ENCODE data around the gene USP17L18. TPM values are rescaled to one million over a fixed set of nuclear protein-coding genes. Genes with fewer than 3 reads are reported as not detected.

USP17L18 gene
- polyA plus RNA-seq, 1 donor from 2014 or later, result not detected

Other genes starting within 250 kb of the USP17L18 start
- gene FAM90A26, start 78.2 kb upstream of the USP17L18 start, polyA plus RNA-seq, result not detected in 2 replicates
- gene USP17L10, start 38.0 kb upstream of the USP17L18 start, polyA plus RNA-seq, result not detected in 2 replicates
- gene USP17L11, start 33.2 kb upstream of the USP17L18 start, polyA plus RNA-seq, result not detected in 2 replicates
- not detected in 2 replicates for gene USP17L12, start 28.5 kb upstream of the USP17L18 start, polyA plus RNA-seq
- gene USP17L13, start 23.7 kb upstream of the USP17L18 start, polyA plus RNA-seq, result not detected in 2 replicates
- gene USP17L15, start 14.2 kb upstream of the USP17L18 start, polyA plus RNA-seq, result not detected in 2 replicates
- gene USP17L17, start 4.8 kb upstream of the USP17L18 start, polyA plus RNA-seq, result not detected in 2 replicates
- gene USP17L19, start 4.7 kb downstream of the USP17L18 start, polyA plus RNA-seq, result not detected in 2 replicates
- gene USP17L20, start 9.5 kb downstream of the USP17L18 start, polyA plus RNA-seq, result not detected in 2 replicates
- gene USP17L21, start 14.2 kb downstream of the USP17L18 start, polyA plus RNA-seq, result not detected in 2 replicates
- not detected in 2 replicates for gene USP17L22, start 19.0 kb downstream of the USP17L18 start, polyA plus RNA-seq
- not detected in 2 replicates for gene USP17L24, start 76.5 kb downstream of the USP17L18 start, polyA plus RNA-seq
- gene USP17L25, start 81.3 kb downstream of the USP17L18 start, polyA plus RNA-seq, result not detected in 2 replicates
- not detected in 2 replicates for gene USP17L26, start 86.0 kb downstream of the USP17L18 start, polyA plus RNA-seq
- gene USP17L5, start 90.8 kb downstream of the USP17L18 start, polyA plus RNA-seq, result not detected in 2 replicates
- gene USP17L27, start 95.5 kb downstream of the USP17L18 start, polyA plus RNA-seq, result not detected in 2 replicates
- not detected in 2 replicates for gene USP17L28, start 100.3 kb downstream of the USP17L18 start, polyA plus RNA-seq
- gene USP17L29, start 105.0 kb downstream of the USP17L18 start, polyA plus RNA-seq, result not detected in 2 replicates
- gene USP17L30, start 114.5 kb downstream of the USP17L18 start, polyA plus RNA-seq, result not detected in 2 replicates
- gene DEFB131A, start 195.8 kb downstream of the USP17L18 start, polyA plus RNA-seq, result not detected in 2 replicates

Measured in neural cell (in vitro differentiated cells).